ENCODE measurements around the gene CNDP2.
A peak's percentile ranks its signal among the peaks of the same experiment; 100 is the strongest.

The CNDP2 gene

GRCh38 chr18:74473976-74474640, 22.1 kb upstream of the CNDP2 start:
- no peak for DNase-seq (ENCODE audit: low read depth)

DNA sequence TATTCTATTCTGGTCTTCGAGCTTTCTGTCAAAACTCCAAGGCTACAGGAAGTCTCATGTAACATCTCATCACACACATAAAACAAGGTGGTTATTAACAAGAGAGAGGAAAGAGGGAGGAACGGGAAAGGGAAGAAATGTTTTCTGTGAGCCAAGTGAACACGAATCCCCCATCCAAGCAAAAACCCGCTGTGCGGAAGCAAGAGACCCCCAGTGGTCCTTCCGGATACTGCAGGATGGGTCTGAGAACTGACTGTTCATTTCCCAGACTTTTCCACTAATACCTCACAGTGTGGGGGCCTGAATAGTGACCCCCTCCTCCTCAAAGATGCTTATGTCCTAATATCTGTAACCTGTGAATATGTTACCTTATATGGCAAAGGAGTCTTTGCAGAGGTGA, 20.0 kb upstream of the CNDP2 start:
- DNase-seq (ENCODE audit: low read depth): no peak

DNA sequence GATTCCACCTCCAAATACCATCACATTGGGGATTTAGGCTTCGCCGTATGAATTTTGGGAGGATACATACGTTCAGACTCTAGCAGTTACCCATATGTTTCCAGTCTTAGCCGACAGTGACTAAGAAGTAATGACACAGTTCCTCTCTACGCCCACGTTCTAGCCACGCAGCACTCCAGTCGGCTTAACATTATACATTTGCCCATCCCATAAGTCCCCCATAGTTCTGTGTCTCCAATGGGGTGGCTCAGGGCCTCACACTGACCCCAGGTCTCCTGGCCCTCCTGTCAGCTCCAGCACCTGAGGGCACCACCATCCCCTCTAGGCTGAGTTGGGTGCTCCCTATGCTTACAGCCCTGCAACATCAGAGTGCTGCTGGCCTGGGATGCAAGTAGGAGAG, 18.4 kb upstream of the CNDP2 start:
- no peak for DNase-seq (ENCODE audit: low read depth)

GRCh38 chr18:74478316-74478715, 17.8 kb upstream of the CNDP2 start:
- no peak for DNase-seq (ENCODE audit: low read depth)

DNA sequence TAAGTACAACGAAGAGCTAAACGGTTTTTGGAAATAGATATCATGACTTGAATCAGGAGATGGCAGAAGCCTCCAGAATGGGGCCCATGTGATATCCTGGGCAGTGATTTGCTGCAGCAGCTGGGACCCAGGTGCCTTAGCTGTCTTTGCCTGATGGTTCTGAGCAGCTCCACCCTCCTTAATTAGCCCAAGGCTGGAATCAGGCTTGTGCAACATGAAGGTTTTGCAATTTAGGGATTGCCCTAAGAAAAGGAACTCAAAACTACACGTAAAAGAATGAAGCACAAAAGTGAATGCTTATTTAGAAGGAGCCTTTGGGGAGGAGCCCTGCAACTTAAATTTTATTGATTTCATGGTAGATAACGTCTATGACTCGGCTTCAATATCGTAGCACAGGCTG, 17.3 kb upstream of the CNDP2 start:
- no peak for DNase-seq (ENCODE audit: low read depth)

GRCh38 chr18:74479486-74480148, 16.5 kb upstream of the CNDP2 start:
- no peak for DNase-seq (ENCODE audit: low read depth)

DNA sequence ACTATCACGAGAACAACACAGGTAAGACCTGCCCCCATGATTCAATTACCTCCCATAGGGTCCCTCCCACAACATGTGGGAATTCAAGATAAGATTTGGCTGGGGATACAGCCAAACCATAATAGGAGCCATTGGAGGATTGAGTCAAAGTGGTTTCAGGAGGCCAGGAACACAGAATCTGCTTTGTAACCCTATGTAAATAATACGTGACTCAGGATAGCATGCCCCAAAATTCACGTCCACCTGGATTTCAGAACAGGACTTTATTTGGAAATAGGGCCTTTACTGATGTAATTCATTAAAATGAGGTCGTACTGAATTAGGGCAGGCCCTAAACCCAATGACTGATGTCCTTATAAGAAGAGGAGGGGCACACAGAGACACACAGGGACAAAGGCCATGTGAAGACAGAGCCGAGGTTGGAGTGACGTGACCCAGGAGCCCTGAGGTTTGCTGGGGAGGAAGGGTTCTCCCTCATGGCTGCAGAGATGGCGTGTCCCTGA, 16.0 kb upstream of the CNDP2 start:
- DNase-seq (ENCODE audit: low read depth): no peak

- no peak for DNase-seq (ENCODE audit: low read depth)
Observed at GRCh38 chr18:74482697-74483096, 13.5 kb upstream of the CNDP2 start.

GRCh38 chr18:74486119-74486849, 9.9 kb upstream of the CNDP2 start:
- DNase-seq (ENCODE audit: low read depth): no peak

DNA sequence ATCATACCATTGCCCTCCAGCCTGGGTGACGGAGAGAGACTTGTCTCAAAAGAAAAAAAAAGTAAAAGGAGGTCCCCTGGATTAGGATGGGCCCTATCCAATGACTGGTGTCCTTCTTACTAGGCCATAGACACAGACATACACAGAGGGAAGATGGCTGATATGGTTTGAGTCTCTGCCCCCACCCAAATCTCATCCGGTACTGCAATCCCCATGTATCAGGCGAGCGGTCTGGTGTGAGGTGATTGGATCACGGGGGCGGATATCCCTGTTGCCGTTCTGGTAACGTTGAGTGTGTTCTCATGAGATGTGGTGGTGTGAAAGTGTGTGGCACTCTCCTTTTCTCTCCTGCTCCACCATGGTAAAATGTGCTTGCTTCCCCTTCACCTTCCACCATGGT, 7.8 kb upstream of the CNDP2 start:
- DNase-seq (ENCODE audit: low read depth): no peak

GRCh38 chr18:74488864-74489263, 7.3 kb upstream of the CNDP2 start:
- DNase-seq (ENCODE audit: low read depth): no peak

DNA sequence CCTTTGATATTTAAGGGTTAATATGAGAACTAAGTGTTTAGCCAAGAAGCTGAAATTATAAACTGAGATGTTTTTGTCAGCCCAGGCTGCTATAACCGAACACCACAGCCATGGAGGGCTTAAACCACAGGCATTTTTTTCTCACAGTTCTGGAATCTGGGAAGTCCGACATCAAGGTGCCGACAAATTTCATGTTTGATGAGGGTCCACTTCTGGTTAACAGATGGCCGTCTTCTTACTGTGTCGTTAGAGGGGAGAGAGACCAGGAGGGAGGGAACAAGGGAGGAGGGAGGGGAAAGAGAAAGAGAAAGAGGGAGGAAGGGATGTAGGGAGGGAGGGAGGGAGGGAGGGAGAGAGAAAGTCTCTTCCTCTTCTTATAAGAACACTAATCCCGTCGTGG, 6.5 kb upstream of the CNDP2 start:
- DNase-seq (ENCODE audit: low read depth): no peak

DNA sequence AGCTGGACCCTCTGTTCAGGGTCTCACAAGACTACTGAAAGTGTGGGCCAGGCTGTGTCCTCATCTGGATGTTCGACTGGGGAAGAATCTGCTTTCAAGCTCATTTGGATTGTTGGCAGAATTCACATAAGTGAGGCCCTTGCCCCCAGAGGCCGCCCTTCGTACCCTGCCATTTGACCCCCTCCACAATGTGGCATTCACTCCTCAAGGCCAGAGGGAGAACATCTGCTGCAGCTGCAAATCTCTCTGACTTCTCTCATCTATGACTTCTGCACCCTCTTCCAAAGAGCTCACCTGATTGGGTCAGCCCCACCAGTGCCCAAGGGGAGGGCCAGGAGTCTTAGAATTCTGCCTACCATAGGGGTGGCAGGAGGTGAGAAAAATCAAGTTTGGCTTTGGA, 3.9 kb upstream of the CNDP2 start:
- no peak for DNase-seq (ENCODE audit: low read depth)

GRCh38 chr18:74493689-74494088, 2.5 kb upstream of the CNDP2 start:
- peak; percentile 37 for DNase-seq (ENCODE audit: low read depth)

- DNase-seq (ENCODE audit: low read depth): no peak
Observed at GRCh38 chr18:74494514-74494913, 1.6 kb upstream of the CNDP2 start.

DNA sequence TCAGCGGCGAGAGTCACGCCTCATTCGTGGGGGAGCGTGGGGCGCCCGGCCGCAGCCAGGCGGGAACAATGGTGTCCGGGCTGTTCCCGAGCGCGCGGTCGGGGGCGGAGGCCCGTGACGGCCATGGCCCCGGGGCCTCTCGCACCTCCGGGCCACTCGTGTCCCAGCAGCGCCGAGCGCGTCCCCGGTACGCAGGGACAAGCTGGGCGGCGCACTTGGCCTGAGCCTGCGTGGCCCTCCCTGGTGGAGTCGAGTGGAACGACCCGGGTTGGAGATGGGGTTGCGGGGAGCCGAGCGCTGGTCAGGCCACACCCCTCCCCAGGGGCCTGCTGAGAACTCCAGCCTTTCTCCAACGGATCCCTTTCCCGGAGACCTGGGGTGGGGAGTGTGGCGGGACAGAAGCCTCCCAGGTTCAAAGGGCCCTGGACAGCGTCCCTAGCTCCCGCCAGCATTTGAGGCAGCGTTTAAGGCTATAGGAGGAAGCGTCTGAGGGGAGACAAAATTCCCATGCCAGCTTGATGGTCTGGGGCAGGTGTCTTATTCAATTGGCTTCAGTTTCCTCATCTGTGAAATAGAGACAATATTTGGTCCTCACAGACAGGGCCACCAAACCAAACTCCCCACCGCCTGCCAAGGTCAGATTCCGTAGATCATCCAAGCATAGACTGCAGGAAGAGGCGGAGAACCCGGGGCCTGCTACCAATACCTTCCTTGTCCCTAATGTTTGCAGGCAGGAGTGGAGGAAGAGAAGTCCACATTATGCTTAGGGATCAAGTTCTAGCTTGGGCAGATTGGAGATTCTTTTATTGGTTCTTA, 553 bp downstream of the CNDP2 start:
- DNase-seq (ENCODE audit: low read depth): peak; percentile 22

DNA sequence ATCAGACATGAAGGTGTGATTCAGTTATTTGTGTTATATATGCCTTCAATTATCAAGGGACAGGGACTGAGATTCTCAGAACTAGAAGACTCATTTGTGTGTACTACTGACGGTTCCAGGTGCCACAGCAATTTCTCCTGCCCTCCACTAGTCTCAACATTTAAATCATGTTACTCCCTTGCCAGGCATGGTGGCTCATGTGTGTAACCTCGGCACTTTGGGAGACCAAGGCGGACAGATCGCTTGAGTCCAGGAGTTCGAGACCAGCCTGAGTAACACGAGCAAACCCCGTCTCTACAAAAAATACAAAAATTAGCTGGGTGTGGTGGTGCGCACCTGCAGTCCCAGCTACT, 1.1 kb downstream of the CNDP2 start:
- DNase-seq (ENCODE audit: low read depth): no peak

GRCh38 chr18:74497778-74498177, 1.6 kb downstream of the CNDP2 start:
- DNase-seq (ENCODE audit: low read depth): no peak

- peak; percentile 64 for DNase-seq (ENCODE audit: low read depth)
Observed at GRCh38 chr18:74498712-74499627, 2.8 kb downstream of the CNDP2 start.

- no peak for DNase-seq (ENCODE audit: low read depth)
Observed at GRCh38 chr18:74499633-74500032, 3.5 kb downstream of the CNDP2 start.

- no peak for DNase-seq (ENCODE audit: low read depth)
Observed at GRCh38 chr18:74500372-74500771, 4.2 kb downstream of the CNDP2 start.

All from activated T-helper 1 cell treated with Interleukin-2 at 50 U/mL for 16 hours (primary cell).